ENCODE data around the gene CCDC184. TPM values are rescaled to one million over a fixed set of nuclear protein-coding genes. Genes with fewer than 3 reads are reported as not detected.

The CCDC184 gene
- total and polyA plus RNA-seq, 2 donors, result 0.85 to 3.7 TPM

DNA sequence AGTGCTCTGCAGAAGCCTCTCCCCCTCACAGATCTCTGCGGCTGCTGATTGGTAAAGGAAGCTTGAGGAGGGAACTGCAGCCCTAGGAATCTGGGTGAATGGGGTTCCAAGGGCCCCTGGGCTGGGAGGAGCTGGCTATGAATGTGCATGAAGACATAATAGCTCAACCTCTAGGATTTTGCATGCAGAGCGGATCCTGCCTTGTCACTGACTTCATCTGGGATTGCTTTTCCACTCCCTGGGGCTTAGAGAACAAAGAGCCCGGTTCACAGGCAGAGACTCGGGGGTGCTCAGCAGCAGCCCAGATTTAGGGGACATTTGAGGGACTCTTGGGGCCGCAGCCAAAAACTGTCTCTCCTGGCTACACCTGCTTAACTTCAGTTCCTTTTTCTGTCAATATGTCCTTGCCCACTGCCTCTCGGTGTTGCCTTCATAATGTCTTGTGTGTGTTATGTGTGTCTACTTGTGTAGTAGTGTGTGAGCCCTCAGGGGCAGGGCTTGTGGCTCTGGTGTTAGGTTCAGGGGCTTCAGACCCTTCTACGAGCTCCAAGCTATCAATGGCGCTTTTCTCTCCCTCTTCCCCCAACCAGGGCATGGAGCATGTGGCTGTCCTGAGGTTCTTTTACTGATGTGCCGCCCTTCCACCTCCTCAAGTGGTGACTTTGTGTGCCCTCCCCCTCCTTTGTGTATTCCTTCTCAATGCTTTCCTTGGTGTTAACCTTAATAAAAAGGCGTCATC lies 1.9 kb downstream of the CCDC184 start:
- Histone ChIP-seq H3K4me3 (ENCODE audit: low read depth, low read length) (peak overlapping the region; percentile 64), H3K27ac (ENCODE audit: low read depth) (peak overlapping the region; percentile 15), H3K4me1 (ENCODE audit: insufficient read depth) (no peaks in the 10 kb centered on the region), H3K36me3 (ENCODE audit: insufficient read depth) (no peaks in the 10 kb centered on the region)
- 71% methylated on average over 10 of the region's 10 CpGs for WGBS
- no peak for DNase-seq (ENCODE audit: extremely low spot score)

DNA sequence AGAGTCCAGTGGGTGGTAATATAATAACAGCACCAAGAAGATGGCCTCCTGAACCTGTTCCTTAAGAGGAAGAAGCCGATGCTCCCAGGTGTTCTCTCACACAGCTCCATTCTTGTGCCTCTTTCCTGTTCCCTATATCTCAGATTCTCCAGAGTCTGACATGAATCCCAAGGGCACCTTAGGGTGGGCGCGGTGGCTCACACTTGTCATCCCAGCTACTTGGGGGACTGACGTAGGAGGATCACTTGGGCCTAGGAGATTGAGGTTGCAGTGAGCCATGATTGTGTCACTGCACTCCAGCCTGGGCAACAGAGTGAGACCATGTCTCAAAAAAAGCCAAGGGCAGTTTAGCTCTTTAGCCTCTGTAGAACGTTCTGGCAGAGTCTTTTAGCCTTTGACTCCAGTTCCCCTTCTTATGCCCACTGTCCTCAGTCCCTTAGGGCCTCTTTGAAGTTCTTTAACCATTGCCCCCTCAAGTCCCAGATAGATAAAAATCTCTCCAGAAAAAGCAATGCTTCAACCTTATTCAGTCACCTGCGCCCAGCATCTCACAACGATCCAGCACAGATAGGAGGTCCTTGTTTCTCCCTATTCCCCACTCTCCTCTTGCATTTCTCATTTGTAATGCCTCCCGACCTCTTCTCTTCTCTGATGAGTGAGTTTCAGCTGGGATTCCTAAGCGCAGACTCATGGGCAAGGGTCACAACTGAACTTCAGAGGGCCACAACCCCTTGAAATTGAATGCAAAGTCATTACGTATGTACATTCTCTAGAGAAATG lies 4.7 kb downstream of the CCDC184 start:
- no peak for DNase-seq (ENCODE audit: extremely low spot score)
- WGBS, result 86% methylated on average over 10 of the region's 10 CpGs
- Histone ChIP-seq H3K27ac (ENCODE audit: low read depth) (no peak overlapping the region), H3K36me3 (ENCODE audit: insufficient read depth) (no peaks in the 10 kb centered on the region), H3K4me1 (ENCODE audit: insufficient read depth) (no peaks in the 10 kb centered on the region), H3K4me3 (ENCODE audit: low read depth, low read length) (no peak overlapping the region)

DNA sequence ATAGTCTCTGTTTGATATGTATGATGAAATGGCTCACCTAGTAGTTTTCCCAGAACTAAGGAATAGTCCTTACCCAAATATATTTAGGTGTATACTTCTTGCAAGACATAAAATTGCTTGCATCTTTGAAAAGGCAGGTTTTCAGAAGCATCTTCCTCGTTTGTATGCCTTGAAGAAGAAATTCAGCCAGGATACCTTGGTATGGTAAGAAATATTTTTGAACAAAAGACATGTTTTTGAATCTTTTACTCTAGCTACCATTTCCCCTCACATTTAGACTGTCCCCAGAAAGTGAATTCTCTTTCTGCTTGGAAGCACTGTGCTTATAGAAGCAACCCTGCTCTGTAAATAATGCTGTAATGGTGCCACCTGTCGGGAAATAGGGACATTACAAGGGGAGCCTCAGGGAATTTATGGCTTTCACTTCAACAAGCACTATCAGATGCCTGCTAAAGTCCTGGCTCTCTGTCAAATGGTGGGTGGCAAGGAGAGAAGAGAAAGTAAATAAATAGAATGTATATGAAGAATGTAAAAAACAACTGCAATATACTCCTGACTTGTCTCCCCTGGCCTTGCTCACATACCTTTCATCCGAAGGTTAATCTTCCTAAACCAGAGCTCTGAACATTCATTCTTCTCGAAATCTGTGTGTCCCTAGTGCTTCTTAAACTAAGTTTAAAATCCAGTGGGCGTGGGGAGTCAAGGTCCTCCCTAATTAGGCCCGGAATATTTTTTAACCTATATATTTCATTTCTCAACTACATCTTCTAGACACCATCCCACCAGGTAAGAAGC lies 6.1 kb downstream of the CCDC184 start:
- Histone ChIP-seq H3K36me3 (ENCODE audit: insufficient read depth) (no peaks in the 10 kb centered on the region), H3K27ac (ENCODE audit: low read depth) (no peak overlapping the region), H3K4me3 (ENCODE audit: low read depth, low read length) (no peak overlapping the region), H3K4me1 (ENCODE audit: insufficient read depth) (no peaks in the 10 kb centered on the region)
- DNase-seq (ENCODE audit: extremely low spot score), result no peak
- whole genome bisulfite sequencing, result 39% methylated on average over 6 of the region's 6 CpGs

DNA sequence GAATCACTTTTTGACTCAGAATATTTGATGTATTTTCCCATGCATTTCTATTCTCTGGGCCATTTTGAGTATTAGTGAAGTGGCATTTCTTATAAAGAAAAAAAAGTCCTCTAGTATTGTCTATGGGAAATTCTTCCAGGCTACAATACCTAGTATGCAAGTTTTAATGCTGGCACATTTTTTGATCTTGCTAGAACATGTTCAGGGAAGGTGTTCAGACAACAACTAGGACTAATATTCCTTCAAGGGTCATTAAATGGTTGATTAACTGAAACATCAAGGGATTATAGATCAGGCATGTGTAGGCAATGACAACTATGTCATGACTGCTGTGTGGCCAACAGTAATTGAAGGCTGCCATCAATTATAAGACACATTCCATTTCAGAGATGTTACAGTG lies 7.7 kb downstream of the CCDC184 start:
- Histone ChIP-seq H3K4me3 (ENCODE audit: low read depth, low read length) (no peak overlapping the region), H3K36me3 (ENCODE audit: insufficient read depth) (no peaks in the 10 kb centered on the region), H3K27ac (ENCODE audit: low read depth) (no peak overlapping the region), H3K4me1 (ENCODE audit: insufficient read depth) (no peaks in the 10 kb centered on the region)
- DNase-seq (ENCODE audit: extremely low spot score), result no peak

DNA sequence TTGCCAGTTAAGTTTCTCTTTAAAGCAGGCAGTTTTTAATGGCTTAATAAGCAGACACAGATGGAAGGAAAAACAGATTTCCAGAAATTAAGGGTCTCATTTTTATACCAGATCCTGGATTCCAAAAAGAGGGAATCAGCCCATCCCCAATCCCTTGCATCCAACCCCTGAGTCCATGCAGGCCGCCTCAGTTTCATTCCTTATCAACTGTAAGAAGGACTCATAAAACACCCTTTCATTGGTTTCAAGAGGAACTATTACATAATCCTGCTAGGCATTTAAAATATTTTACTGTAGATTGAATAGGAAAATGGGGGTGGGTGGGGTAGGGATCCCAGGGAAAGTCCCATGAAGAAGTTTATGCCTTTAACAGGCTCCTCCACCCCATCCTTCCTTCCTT lies 9.4 kb downstream of the CCDC184 start:
- Histone ChIP-seq H3K36me3 (ENCODE audit: insufficient read depth) (no peaks in the 10 kb centered on the region), H3K4me3 (ENCODE audit: low read depth, low read length) (no peak overlapping the region), H3K4me1 (ENCODE audit: insufficient read depth) (no peaks in the 10 kb centered on the region), H3K27ac (ENCODE audit: low read depth) (no peak overlapping the region)
- 83% methylated on average over 1 of the region's 1 CpG for WGBS
- no peak for DNase-seq (ENCODE audit: extremely low spot score)

DNA sequence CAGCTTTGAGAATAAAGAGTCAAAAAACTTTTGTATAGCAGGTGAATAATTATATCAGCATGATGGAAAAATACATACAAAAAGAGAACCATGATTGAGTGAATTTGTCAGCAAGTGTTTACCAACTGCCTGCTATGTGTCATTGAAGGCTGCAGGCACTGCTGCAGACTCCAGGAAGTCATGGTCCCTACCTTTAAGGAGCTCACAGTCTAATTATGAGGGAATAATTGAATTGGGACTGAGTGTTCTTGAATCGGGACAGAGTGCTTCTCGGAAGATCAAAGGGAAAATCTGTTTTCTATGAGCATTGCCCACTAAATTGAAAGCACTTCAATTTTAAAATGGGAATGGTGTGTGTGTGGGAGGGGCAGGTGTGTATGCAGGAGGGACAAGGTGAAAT lies 10.2 kb downstream of the CCDC184 start:
- DNase-seq (ENCODE audit: extremely low spot score), result no peak
- 65% methylated on average over 2 of the region's 2 CpGs for WGBS

DNA sequence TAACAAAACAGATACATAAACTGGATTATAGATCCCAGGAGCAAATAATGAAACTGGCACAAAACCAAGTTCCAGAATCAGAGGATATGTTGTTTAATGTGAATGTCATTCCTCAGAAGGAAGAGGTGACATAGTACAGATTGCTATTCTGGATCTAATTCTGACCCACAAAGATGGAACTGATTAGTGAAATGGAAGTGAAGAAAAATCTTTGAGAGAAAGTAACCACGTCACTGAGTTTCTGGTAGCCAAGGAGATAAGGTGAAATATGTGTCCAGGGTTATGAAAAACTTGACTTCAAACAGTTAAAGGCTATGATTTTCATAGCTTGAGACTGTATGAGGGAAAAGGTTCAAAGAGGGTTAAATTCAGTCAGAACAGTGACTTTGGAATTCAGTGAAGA lies 11.4 kb downstream of the CCDC184 start:
- Histone ChIP-seq H3K4me1 (ENCODE audit: insufficient read depth) (no peaks in the 10 kb centered on the region), H3K4me3 (ENCODE audit: low read depth, low read length) (no peak overlapping the region), H3K27ac (ENCODE audit: low read depth) (no peak overlapping the region), H3K36me3 (ENCODE audit: insufficient read depth) (no peaks in the 10 kb centered on the region)
- no peak for DNase-seq (ENCODE audit: extremely low spot score)
- WGBS, result 45% methylated on average over 1 of the region's 1 CpG

More for the DNA sequence above, 10.2 kb downstream of the CCDC184 start:
- H3K36me3 ChIP-seq (ENCODE audit: insufficient read depth), result no peaks in the 10 kb centered on the region
- no peak overlapping the region for H3K27ac ChIP-seq (ENCODE audit: low read depth)
- no peak overlapping the region for H3K4me3 ChIP-seq (ENCODE audit: low read depth, low read length)
- no peaks in the 10 kb centered on the region for H3K4me1 ChIP-seq (ENCODE audit: insufficient read depth)

DNA sequence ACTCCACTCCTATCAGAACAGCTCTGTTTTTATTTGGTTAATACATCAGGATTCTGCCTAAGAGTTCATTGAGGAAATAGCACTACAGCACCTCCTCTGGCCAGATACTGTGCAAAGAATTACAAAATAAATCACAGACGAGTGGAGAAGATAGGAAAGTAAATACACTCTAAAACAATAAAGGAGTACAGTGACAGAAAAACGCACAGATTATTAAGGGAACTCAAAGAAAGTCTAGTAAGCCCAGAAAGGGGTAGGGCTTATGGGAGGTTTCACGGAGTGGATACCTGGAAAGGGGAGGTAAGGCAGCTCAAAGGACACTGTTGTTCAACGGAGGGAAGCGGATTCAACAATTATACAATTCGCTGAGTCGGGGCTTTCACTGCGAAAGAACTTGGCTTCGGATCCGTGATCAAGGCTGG lies 14.1 kb downstream of the CCDC184 start:
- no peak for DNase-seq (ENCODE audit: extremely low spot score)
- H3K27ac ChIP-seq (ENCODE audit: low read depth), result peak overlapping the region; percentile 98
- WGBS, result 2% methylated on average over 10 of the region's 10 CpGs
- no peaks in the 10 kb centered on the region for H3K36me3 ChIP-seq (ENCODE audit: insufficient read depth)
- peaks cover 3% of the 10 kb centered on the region for H3K4me1 ChIP-seq (ENCODE audit: insufficient read depth)
- peak overlapping the region; percentile 45 for H3K4me3 ChIP-seq (ENCODE audit: low read depth, low read length)

DNA sequence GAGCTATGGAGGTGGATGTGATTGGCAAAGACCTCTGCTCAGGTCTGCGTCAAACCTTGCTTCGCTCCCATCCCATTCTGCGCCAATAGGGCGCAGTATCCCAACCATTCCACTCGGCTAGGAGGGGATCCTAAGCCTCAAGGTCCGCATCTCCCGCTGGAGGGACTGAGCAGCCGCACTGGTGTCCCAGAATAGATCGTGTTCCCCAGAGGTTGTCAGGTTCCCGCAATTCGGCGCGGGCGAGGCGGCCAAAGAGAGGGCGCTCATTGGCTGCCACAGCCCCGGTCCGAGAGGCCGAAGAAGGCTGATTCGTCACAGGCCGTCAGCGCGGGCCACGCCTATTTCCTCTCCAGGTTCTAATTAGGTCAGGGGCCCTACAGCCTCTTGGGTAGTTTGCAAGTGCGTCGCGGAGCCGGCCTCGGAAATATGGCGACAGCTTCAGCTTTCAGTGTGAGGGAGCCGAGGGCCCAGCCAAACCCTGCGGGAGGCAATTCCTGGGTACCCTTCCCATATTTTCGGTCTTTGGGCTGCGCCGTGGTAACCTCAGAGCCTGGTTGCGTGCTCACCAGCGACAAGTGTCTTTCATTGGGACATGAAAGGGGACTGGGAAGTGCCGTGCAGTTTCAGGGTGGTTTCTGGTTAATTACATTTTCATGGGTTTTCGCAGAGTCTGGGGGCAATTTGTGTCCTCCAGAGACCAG lies 14.7 kb downstream of the CCDC184 start:
- under 1% methylated on average over 39 of the region's 39 CpGs for WGBS
- peak overlapping the region; percentile 98 for H3K27ac ChIP-seq (ENCODE audit: low read depth)
- H3K4me3 ChIP-seq (ENCODE audit: low read depth, low read length), result peak overlapping the region; percentile 56
- H3K36me3 ChIP-seq (ENCODE audit: insufficient read depth), result no peaks in the 10 kb centered on the region
- peaks cover 3% of the 10 kb centered on the region for H3K4me1 ChIP-seq (ENCODE audit: insufficient read depth)
- peak; percentile 90 for DNase-seq (ENCODE audit: extremely low spot score)

DNA sequence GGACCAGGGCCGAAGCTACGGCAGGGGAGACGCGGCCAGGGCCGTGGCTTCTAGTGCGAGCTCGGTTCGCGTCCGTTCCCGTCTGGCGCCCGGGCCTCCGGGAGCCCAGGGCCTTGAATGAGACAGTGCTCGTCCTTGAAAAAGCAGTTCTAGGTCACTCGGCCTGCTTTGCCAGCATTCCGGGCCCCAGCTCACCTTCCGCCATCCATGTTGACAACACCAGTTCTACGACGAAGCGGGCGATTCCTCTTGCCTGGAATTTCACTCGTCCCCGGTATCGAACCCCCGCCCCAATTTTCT lies 15.2 kb downstream of the CCDC184 start:
- Histone ChIP-seq H3K36me3 (ENCODE audit: insufficient read depth) (no peaks in the 10 kb centered on the region), H3K4me1 (ENCODE audit: insufficient read depth) (peaks cover 3% of the 10 kb centered on the region), H3K4me3 (ENCODE audit: low read depth, low read length) (peak overlapping the region; percentile 56), H3K27ac (ENCODE audit: low read depth) (peak overlapping the region; percentile 98)
- DNase-seq (ENCODE audit: extremely low spot score), result no peak
- 13% methylated on average over 26 of the region's 26 CpGs for WGBS

DNA sequence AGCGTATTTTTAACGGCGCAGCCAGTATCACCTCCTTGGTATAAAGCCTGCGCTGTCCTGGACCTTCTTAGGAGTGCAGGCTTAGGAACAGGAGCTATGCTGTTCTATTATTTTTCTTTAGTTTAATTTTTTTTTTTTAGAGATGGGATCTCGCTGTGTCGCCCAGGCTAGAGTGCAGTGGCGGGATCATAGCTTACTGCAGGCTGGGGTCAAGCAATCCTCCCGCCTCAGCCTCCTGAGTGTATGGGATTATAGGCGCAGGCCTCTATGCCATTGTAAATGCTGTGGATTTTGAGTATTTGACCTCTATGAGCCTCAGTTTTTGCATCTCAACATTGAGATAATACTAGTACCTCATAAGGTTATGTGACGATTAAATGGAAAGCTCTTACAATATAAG lies 15.5 kb downstream of the CCDC184 start:
- DNase-seq (ENCODE audit: extremely low spot score), result no peak
- Histone ChIP-seq H3K36me3 (ENCODE audit: insufficient read depth) (no peaks in the 10 kb centered on the region), H3K4me3 (ENCODE audit: low read depth, low read length) (peak overlapping the region; percentile 56), H3K4me1 (ENCODE audit: insufficient read depth) (peaks cover 3% of the 10 kb centered on the region), H3K27ac (ENCODE audit: low read depth) (peak overlapping the region; percentile 98)
- 47% methylated on average over 10 of the region's 10 CpGs for WGBS

DNA sequence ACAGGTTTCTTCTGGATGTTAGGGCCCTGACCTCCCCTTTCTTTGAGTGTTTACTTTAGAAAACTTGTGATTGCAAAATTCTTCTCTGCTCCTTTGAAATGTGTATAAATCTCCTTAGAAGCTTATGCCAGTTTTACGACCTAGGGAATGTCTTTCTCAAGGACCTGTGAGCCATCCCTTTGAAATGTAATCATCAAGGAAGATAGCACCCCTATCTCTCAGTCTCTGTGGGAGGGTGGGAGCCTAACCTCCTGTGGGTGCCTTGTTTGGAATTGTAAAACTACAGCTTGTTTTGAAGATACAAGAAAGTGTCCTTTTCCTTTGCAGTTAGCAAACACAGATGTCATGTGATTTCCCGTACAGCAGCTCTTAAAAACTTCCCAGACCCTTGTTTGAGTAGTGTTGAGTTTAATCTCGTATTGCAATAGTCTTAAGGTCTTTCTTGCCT lies 16.4 kb downstream of the CCDC184 start:
- peaks cover 3% of the 10 kb centered on the region for H3K4me1 ChIP-seq (ENCODE audit: insufficient read depth)
- no peak overlapping the region for H3K4me3 ChIP-seq (ENCODE audit: low read depth, low read length)
- no peak for DNase-seq (ENCODE audit: extremely low spot score)
- H3K27ac ChIP-seq (ENCODE audit: low read depth), result no peak overlapping the region
- WGBS, result 27% methylated on average over 3 of the region's 3 CpGs
- H3K36me3 ChIP-seq (ENCODE audit: insufficient read depth), result no peaks in the 10 kb centered on the region

DNA sequence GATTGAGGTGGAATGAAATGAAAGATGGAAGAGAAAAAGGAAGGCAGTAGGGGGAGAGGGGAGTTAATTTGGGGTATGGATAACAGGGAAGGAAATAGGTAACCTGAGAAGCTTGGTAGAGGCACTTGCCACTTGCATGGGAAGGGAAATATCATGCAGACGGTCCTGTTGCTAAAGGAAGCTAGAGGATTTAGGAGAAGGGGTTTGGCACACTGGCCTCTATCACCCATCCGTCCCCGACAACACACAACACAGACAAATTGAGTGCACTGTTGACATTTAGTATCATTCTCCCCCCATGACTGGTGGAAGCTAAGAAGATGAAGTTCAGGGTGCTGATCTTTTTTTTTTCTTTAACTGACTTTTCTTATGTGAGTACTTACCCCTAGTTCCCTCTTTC lies 17.6 kb downstream of the CCDC184 start:
- H3K36me3 ChIP-seq (ENCODE audit: insufficient read depth), result no peaks in the 10 kb centered on the region
- DNase-seq (ENCODE audit: extremely low spot score), result no peak
- 84% methylated on average over 3 of the region's 3 CpGs for WGBS
- H3K4me1 ChIP-seq (ENCODE audit: insufficient read depth), result peaks cover 3% of the 10 kb centered on the region
- H3K4me3 ChIP-seq (ENCODE audit: low read depth, low read length), result no peak overlapping the region
- peak overlapping the region; percentile 71 for H3K27ac ChIP-seq (ENCODE audit: low read depth)

Data from urinary bladder (tissue), 4 donors.